RKO (cell line): Measurements from ENCODE around the gene IRF6.

Source experiments
- DNase-seq: peaks from one replicate; pipeline ENCODE4 v3.0.0-alpha.2; 2016; ENCODE audit warnings: low spot score

The IRF6 gene

GRCh38 chr1:209790286-209791193, 15.4 kb downstream of the IRF6 start:
- no peak for DNase-seq

- DNase-seq, result no peak
Observed at GRCh38 chr1:209789245-209789644, 16.7 kb downstream of the IRF6 start.

- no peak for DNase-seq
Observed at GRCh38 chr1:209787551-209787950, 18.4 kb downstream of the IRF6 start.

GRCh38 chr1:209786146-209786545, 19.8 kb downstream of the IRF6 start:
- no peak for DNase-seq

- DNase-seq, result no peak
Observed at GRCh38 chr1:209785592-209785991, 20.4 kb downstream of the IRF6 start.

GRCh38 chr1:209784265-209785169, 21.4 kb downstream of the IRF6 start, which contains the start of gene C1orf74:
Gene C1orf74 (minus strand): TSS chr1:209784559. CDS start chr1:209783634, 925 bp downstream.
- DNase-seq, result peak; percentile 98

GRCh38 chr1:209783386-209783785, 22.6 kb downstream of the IRF6 start:
- no peak for DNase-seq

GRCh38 chr1:209780268-209780667, 25.7 kb downstream of the IRF6 start:
- DNase-seq, result no peak

- DNase-seq, result no peak
Observed at GRCh38 chr1:209778102-209778501, 27.8 kb downstream of the IRF6 start.

- DNase-seq, result no peak
Observed at GRCh38 chr1:209777587-209777986, 28.4 kb downstream of the IRF6 start.

GRCh38 chr1:209775678-209776077, 30.3 kb downstream of the IRF6 start:
- no peak for DNase-seq

- no peak for DNase-seq
Observed at GRCh38 chr1:209774592-209774991, 31.4 kb downstream of the IRF6 start.

- DNase-seq, result no peak
Observed at GRCh38 chr1:209772126-209772525, 33.8 kb downstream of the IRF6 start.

GRCh38 chr1:209770636-209771415, 35.1 kb downstream of the IRF6 start:
- DNase-seq, result no peak

GRCh38 chr1:209769971-209770370, 36.0 kb downstream of the IRF6 start:
- peak; percentile 23 for DNase-seq

- DNase-seq, result peak; percentile 26
Observed at GRCh38 chr1:209769171-209769904, 36.6 kb downstream of the IRF6 start.

- no peak for DNase-seq
Observed at GRCh38 chr1:209768354-209768774, 37.6 kb downstream of the IRF6 start.

- DNase-seq, result no peak
Observed at GRCh38 chr1:209767706-209768105, 38.2 kb downstream of the IRF6 start.

GRCh38 chr1:209767096-209767495, 38.8 kb downstream of the IRF6 start:
- no peak for DNase-seq

- no peak for DNase-seq
Observed at GRCh38 chr1:209766051-209766450, 39.9 kb downstream of the IRF6 start.

GRCh38 chr1:209761011-209761635, 44.8 kb downstream of the IRF6 start:
- no peak for DNase-seq
